ENCODE results near the gene SIRT7.
"Not testable (repeated sequence)": the region's sequence is repeated elsewhere in the genome, so short reads cannot be mapped to it uniquely, and the experiment has no call there.

The SIRT7 gene

GRCh38 chr17:81955058-81955681 lies 37.2 kb upstream of the SIRT7 start:
- DNase-seq (ENCODE audit: low read depth in 2 of 2, low spot score in 1 of 2) = no peak

- no peak for DNase-seq (ENCODE audit: low read depth in 2 of 2, low spot score in 1 of 2)
Observed at GRCh38 chr17:81954131-81955057, 36.4 kb upstream of the SIRT7 start.

- DNase-seq (ENCODE audit: low read depth in 2 of 2, low spot score in 1 of 2) = not testable (repeated sequence)
Observed at GRCh38 chr17:81953443-81953842, 35.5 kb upstream of the SIRT7 start.

GRCh38 chr17:81952792-81953228 lies 34.8 kb upstream of the SIRT7 start:
- no peak for DNase-seq (ENCODE audit: low read depth in 2 of 2, low spot score in 1 of 2)

GRCh38 chr17:81951785-81952684 lies 34.1 kb upstream of the SIRT7 start:
- no peak for DNase-seq (ENCODE audit: low read depth in 2 of 2, low spot score in 1 of 2)

GRCh38 chr17:81950501-81950900 lies 32.5 kb upstream of the SIRT7 start:
- no peak for DNase-seq (ENCODE audit: low read depth in 2 of 2, low spot score in 1 of 2)

GRCh38 chr17:81948635-81949378 lies 30.8 kb upstream of the SIRT7 start:
- DNase-seq (ENCODE audit: low read depth in 2 of 2, low spot score in 1 of 2) = no peak

GRCh38 chr17:81947189-81947588 lies 29.2 kb upstream of the SIRT7 start, which contains the start of gene MYADML2:
MYADML2 (minus strand) TSS chr17:81947233; CDS start chr17:81941741, 5,492 bp downstream.
- DNase-seq (ENCODE audit: low read depth in 2 of 2, low spot score in 1 of 2) = no peak

- DNase-seq (ENCODE audit: low read depth in 2 of 2, low spot score in 1 of 2) = no peak
Observed at GRCh38 chr17:81944858-81945257, 26.9 kb upstream of the SIRT7 start.

GRCh38 chr17:81942167-81942553 lies 24.2 kb upstream of the SIRT7 start:
- no peak for DNase-seq (ENCODE audit: low read depth in 2 of 2, low spot score in 1 of 2)

- no peak for DNase-seq (ENCODE audit: low read depth in 2 of 2, low spot score in 1 of 2)
Observed at GRCh38 chr17:81941484-81942166, 23.6 kb upstream of the SIRT7 start.

GRCh38 chr17:81940538-81941483 lies 22.8 kb upstream of the SIRT7 start:
- DNase-seq (ENCODE audit: low read depth in 2 of 2, low spot score in 1 of 2) = no peak

GRCh38 chr17:81939881-81940385 lies 22.0 kb upstream of the SIRT7 start:
- no peak for DNase-seq (ENCODE audit: low read depth in 2 of 2, low spot score in 1 of 2)

- DNase-seq (ENCODE audit: low read depth in 2 of 2, low spot score in 1 of 2) = no peak
Observed at GRCh38 chr17:81939218-81939617, 21.2 kb upstream of the SIRT7 start.

- no peak for DNase-seq (ENCODE audit: low read depth in 2 of 2, low spot score in 1 of 2)
Observed at GRCh38 chr17:81935709-81936084, 17.7 kb upstream of the SIRT7 start.

- DNase-seq (ENCODE audit: low read depth in 2 of 2, low spot score in 1 of 2) = no peak
Observed at GRCh38 chr17:81934850-81935708, 17.1 kb upstream of the SIRT7 start.

GRCh38 chr17:81934098-81934757 lies 16.3 kb upstream of the SIRT7 start:
- no peak for DNase-seq (ENCODE audit: low read depth in 2 of 2, low spot score in 1 of 2)
